ENCODE data around the gene HJV.

The HJV gene

GRCh38 chr1:146039844-146040194 is 18.3 kb upstream of the HJV start:
- TF ChIP-seq MAX (IDR thresholded peaks at IDR 0.05), result no peak
- TF ChIP-seq ZBTB7A (IDR thresholded peaks at IDR 0.05; ENCODE audit: low read depth), result no peak
- no peak for TF ChIP-seq FOXM1 (IDR thresholded peaks at IDR 0.05; ENCODE audit: borderline replicate concordance, low read depth)
- no peak for TF ChIP-seq TEAD4 (IDR thresholded peaks at IDR 0.05)
- TF ChIP-seq NFIC (IDR thresholded peaks at IDR 0.05), result no peak
- no peak for TF ChIP-seq TCF12 (IDR thresholded peaks at IDR 0.05; ENCODE audit: low read depth)
- TF ChIP-seq YY1 (IDR thresholded peaks at IDR 0.05; ENCODE audit: low read depth), result no peak
- no peak for TF ChIP-seq TAF1 (IDR thresholded peaks at IDR 0.05; ENCODE audit: low read depth)
- no peak for TF ChIP-seq CREB1 (IDR thresholded peaks at IDR 0.05; ENCODE audit: low read depth)
- no peak for TF ChIP-seq REST (IDR thresholded peaks at IDR 0.05; ENCODE audit: low read depth)
- TF ChIP-seq EP300 (IDR thresholded peaks at IDR 0.05; ENCODE audit: borderline replicate concordance), result no peak
- TF ChIP-seq CEBPB (IDR thresholded peaks at IDR 0.05), result no peak

- TF ChIP-seq NFIC (IDR thresholded peaks at IDR 0.05), result no peak
- TF ChIP-seq RAD21 (IDR thresholded peaks at IDR 0.05; ENCODE audit: low read depth), result no peak
- TF ChIP-seq TAF1 (IDR thresholded peaks at IDR 0.05; ENCODE audit: low read depth), result no peak
- no peak for TF ChIP-seq CREB1 (IDR thresholded peaks at IDR 0.05; ENCODE audit: low read depth)
- TF ChIP-seq ZBTB7A (IDR thresholded peaks at IDR 0.05; ENCODE audit: low read depth), result 0 out of 2 replicates have a peak, but pooled peaks have one; percentile 25
- TF ChIP-seq TEAD4 (IDR thresholded peaks at IDR 0.05), result peak; percentile 92
- TF ChIP-seq YY1 (IDR thresholded peaks at IDR 0.05; ENCODE audit: low read depth), result peak; percentile 37
- no peak for TF ChIP-seq EGR1 (IDR thresholded peaks at IDR 0.05)
- TF ChIP-seq CEBPB (IDR thresholded peaks at IDR 0.05), result no peak
- TF ChIP-seq EP300 (IDR thresholded peaks at IDR 0.05; ENCODE audit: borderline replicate concordance), result no peak
- no peak for TF ChIP-seq TCF12 (IDR thresholded peaks at IDR 0.05; ENCODE audit: low read depth)
- TF ChIP-seq FOXM1 (IDR thresholded peaks at IDR 0.05; ENCODE audit: borderline replicate concordance, low read depth), result 0 out of 2 replicates have a peak, but pooled peaks have one; percentile 9
- TF ChIP-seq REST (IDR thresholded peaks at IDR 0.05; ENCODE audit: low read depth), result no peak
- 0 out of 2 replicates have a peak, but pooled peaks have one; percentile 35 for TF ChIP-seq USF1 (IDR thresholded peaks at IDR 0.05)
- peak; percentile 74 for TF ChIP-seq MAX (IDR thresholded peaks at IDR 0.05)
Measured at GRCh38 chr1:146036965-146037646, 15.6 kb upstream of the HJV start.

GRCh38 chr1:146036241-146036964 is 14.9 kb upstream of the HJV start:
- TF ChIP-seq TCF12 (IDR thresholded peaks at IDR 0.05; ENCODE audit: low read depth) (no peak), MAX (IDR thresholded peaks at IDR 0.05) (0 out of 2 replicates have a peak, but pooled peaks have one; percentile 19)

- no peak for TF ChIP-seq TEAD4 (IDR thresholded peaks at IDR 0.05)
- peak; percentile 37; the same call in 1 of the 2 replicates for TF ChIP-seq USF1 (IDR thresholded peaks at IDR 0.05)
- no peak for TF ChIP-seq CREB1 (IDR thresholded peaks at IDR 0.05; ENCODE audit: low read depth)
- no peak for TF ChIP-seq TAF1 (IDR thresholded peaks at IDR 0.05; ENCODE audit: low read depth)
Measured at GRCh38 chr1:146035048-146035423, 13.5 kb upstream of the HJV start.

- TF ChIP-seq RAD21 (IDR thresholded peaks at IDR 0.05; ENCODE audit: low read depth), result peak; percentile 47
- no peak for TF ChIP-seq MAX (IDR thresholded peaks at IDR 0.05)
Measured at GRCh38 chr1:146032631-146033219, 11.2 kb upstream of the HJV start.

Measured in Ishikawa (cell line).